Raji (cell line): ENCODE results near the gene SLC39A6.

Source experiments
- POLR2A ChIP-seq: IDR thresholded peaks from 2 replicates; pipeline ENCODE4 v1.6.1; 2011; ENCODE audit warnings: low read depth, low read length, control low read depth; ENCODE audit not compliant: insufficient read depth

SLC39A6 gene

GRCh38 chr18:36114738-36115137, 14.4 kb downstream of the SLC39A6 start:
- TF ChIP-seq POLR2A = no peak

DNA sequence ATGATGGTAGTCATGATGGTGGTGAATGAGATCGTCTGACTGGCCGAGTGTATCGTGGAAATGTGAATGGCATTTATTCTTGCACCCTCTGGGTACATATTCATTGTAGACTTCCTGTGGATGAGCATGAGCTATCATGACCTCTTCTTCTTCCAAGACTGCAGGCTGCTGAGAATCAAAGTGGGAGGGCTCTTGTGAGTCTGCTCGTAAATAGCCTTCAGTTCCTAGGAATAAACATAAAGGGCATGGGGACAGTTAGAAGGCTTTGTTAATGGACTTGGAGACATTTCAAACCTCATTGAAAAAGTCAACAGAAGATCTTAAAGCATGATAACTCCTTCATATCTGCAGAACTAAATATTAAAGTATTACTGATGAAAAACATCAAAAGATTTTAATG, 14.9 kb downstream of the SLC39A6 start:
- no peak for TF ChIP-seq POLR2A

GRCh38 chr18:36112302-36112701, 16.8 kb downstream of the SLC39A6 start:
- TF ChIP-seq POLR2A = no peak

GRCh38 chr18:36109737-36110136, 19.4 kb downstream of the SLC39A6 start:
- no peak for TF ChIP-seq POLR2A

DNA sequence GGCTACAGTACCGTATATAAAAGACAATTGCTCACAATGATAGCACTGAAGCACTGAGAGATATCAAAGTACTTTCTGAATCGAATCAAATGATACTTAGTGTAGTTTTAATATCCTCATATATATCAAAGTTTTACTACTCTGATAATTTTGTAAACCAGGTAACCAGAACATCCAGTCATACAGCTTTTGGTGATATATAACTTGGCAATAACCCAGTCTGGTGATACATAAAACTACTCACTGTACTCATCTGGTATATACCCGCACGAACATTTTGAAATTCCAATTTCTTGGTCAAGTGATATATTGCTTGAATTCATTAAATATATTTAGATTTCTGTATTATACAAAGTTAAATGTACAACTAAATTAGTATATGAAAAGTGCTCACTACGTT, 20.5 kb downstream of the SLC39A6 start:
- TF ChIP-seq POLR2A = no peak

DNA sequence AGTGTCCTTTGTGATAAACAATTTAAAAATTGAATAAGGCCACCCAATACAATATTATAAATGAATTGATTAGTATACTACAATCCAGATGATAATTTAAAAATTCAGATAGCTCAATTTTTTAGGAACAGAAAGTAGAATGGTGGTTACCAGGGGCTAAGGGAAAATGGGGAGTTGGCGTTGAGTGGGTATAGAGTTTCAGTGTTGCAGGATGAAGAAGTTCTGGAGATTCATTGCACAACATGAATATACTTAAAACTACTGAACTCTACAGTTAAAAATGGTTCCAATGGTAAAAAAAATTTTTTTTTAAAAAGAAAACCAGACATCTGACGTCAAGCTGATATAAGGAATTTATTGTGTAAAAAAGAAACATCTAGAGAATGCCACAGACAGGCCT, 20.9 kb downstream of the SLC39A6 start:
- TF ChIP-seq POLR2A = no peak

DNA sequence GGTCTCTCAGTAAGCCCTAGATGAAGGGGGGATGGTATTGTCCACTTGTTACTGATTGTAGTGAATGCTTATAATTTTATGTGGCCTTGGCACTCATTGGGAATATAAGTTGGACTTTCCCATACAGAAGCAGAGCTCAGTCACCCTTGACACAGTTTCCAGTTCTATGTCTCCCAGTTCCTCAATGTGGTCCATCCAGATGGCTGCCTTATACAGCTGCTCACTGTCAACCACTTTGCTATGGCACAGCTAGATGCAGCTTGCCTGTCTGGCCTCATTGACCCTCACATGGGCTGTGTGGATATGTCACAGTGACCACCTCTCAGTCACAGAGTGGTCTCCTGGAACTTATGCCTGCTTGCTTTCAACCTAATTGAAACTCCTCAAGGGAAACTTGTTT, 21.7 kb downstream of the SLC39A6 start:
- TF ChIP-seq POLR2A = no peak

GRCh38 chr18:36104749-36105148, 24.4 kb downstream of the SLC39A6 start:
- no peak for TF ChIP-seq POLR2A

GRCh38 chr18:36101943-36102342, 27.2 kb downstream of the SLC39A6 start:
- no peak for TF ChIP-seq POLR2A

GRCh38 chr18:36099311-36099710, 29.8 kb downstream of the SLC39A6 start:
- TF ChIP-seq POLR2A = no peak

- no peak for TF ChIP-seq POLR2A
Measured at GRCh38 chr18:36096955-36097354, 32.2 kb downstream of the SLC39A6 start.

GRCh38 chr18:36095936-36096519, 33.1 kb downstream of the SLC39A6 start:
- no peak for TF ChIP-seq POLR2A

GRCh38 chr18:36094431-36094830, 34.7 kb downstream of the SLC39A6 start:
- TF ChIP-seq POLR2A = no peak

DNA sequence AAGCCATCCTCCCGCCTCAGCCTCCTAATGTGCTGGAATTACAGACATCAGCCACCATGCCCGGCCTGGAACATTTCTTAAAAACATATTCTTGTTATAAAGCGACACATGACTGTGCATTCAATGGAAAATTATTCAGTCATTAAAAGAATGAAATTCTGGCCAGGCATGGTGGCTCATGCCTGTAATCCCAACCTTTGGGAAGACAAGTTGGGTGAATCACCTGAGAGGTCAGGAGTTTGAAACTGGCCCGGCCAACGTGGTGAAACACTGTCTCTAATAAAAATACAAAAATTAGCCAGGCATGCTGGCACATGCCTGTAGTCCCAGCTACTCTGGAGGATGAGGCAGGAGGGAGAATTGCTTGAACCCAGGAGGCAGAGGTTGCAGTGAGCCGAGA, 40.1 kb downstream of the SLC39A6 start:
- TF ChIP-seq POLR2A = no peak

- TF ChIP-seq POLR2A = no peak
Measured at GRCh38 chr18:36088256-36088655, 40.9 kb downstream of the SLC39A6 start.

- TF ChIP-seq POLR2A = no peak
Measured at GRCh38 chr18:36086186-36086585, 43.0 kb downstream of the SLC39A6 start.

- no peak for TF ChIP-seq POLR2A
Measured at GRCh38 chr18:36085195-36085594, 43.9 kb downstream of the SLC39A6 start.
